HG02938 (cell line): ENCODE results near the gene GPC1.

Experiments
- ATAC-seq: cut with Tn5 transposase; IDR thresholded peaks from one replicate; pipeline ENCODE4 v1.9.1; 2021; ENCODE audit warnings: mild to moderate bottlenecking, moderate library complexity; ENCODE audit not compliant: unreplicated experiment

GPC1 gene

DNA sequence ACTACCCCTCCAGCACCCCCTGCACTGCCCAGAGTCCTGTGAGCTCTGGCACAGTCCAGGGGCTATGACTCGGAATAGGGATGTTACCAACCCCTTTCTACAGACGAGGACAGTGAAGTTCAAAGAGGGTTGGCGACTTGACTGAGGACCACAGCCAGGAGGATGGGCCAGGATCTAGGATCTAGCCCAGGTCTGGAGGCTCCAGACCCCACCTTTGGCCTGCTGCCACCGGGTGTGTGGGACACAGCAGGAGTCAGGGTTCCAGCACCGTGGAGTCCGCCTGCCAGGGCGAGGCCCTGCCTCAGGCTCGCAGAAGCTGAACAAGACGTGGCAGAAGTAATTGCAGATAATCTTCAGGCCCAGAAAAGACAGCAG, 37.9 kb upstream of the GPC1 start:
- no peak for ATAC-seq

DNA sequence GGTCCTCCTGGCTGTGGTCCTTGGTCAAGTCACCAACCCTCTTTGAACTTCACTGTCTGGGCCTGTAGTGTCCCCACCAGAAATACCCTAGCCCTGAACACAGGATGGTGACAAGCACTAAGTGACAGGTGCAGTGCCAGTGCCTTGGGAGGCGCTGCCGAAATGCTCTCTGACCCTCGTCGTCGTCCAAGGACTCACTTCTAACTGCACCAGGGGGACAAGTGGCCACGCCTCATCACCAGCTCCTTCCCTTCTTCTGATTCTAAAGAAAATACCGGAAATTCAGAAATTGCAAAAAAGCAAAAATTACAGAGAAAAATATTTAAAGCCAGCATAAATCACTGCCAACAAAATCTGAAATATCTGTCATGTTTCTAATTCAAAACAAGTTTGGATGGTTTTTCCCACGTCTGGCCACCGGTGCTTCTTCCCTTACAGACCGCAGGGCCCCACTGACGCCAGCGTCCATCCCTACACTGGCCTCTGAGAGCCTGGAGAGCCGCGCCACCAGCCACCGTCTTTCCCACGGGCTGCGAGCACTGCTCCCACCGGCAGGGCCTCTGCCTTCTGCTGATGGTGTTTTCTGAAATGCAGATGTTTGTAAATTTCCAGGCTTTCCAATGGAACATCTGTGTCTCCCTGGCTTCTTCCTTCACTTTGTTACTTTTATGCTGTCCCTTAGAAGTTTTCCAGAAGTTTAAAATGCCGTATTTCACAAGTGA, 37.4 kb upstream of the GPC1 start:
- ATAC-seq = no peak

DNA sequence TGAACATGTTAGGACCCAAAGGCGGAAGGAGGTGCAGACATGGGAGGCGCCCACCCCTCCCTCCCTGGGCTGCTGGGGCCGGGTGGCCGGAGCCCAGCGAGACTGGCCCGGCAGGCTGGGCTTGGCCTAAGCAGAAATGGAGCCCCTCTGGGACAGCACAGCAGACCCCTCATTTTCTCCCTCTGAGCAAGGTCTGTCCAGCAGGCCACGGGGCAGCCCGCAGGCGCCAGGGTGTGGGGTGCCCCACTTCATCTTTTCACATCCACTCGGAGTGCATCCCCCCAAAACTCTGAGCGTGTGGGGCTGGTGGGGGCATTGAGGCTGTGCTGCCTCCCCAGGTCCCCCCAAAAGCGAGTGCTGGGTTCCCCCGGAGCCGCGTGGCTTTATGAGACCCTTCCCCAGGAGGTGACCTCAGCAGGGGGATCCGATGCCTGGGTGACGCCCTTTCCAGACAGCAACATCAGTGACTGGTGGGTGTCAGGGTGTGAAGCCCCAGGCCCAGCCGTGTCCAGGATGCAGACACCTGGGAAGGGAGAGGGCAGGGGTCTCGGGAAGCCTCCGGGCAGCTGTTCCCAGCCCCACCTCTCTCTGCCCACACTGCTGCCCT, 36.7 kb upstream of the GPC1 start:
- no peak for ATAC-seq

DNA sequence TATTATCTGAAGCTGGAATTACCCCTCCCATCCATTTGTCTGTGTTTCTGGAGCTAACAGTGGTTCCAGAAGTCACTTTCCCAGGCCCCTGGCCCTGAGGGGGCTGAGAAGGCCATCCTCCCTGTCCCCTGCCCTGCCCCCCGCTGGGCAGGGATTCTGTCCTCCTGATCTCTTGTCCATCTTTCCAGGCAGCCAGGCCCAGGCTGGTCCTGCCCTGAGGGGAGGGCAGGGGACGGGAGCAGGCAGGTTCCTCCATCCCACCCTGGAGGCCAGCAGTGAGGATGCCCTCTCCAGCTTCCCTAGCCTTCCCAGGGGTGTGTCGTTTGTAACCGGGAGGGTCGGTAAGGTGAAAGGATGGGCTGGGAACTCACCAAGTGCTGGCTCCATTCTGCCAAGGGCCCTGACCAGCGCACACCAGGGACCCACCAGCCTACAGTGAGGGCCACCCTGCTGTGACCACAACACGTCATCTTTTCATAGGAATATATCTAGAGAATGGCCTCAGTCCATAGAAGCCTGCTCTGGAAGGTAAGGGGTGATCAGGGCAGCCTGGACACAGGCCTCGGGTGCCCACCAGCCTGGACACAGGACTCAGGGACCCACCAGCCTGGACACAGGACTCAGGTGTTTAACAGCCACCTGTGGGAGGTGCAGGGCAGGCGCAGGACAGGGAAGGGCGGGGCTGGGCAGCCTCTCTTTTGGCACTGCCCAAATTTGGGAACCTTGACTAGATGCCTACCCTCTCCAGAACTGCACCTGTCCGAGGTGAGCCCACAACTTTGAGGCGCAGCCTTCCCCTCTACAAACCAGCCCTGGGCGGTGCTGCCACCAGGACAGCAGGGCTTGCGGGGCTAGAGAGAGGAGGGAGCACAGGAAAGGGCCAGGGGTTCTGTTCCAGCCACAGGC, 35.8 kb upstream of the GPC1 start:
- no peak for ATAC-seq

GRCh38 chr2:240400371-240401161, 34.9 kb upstream of the GPC1 start:
- no peak for ATAC-seq

GRCh38 chr2:240401308-240401707, 34.2 kb upstream of the GPC1 start:
- no peak for ATAC-seq

GRCh38 chr2:240401781-240402551, 33.5 kb upstream of the GPC1 start:
- ATAC-seq = no peak

DNA sequence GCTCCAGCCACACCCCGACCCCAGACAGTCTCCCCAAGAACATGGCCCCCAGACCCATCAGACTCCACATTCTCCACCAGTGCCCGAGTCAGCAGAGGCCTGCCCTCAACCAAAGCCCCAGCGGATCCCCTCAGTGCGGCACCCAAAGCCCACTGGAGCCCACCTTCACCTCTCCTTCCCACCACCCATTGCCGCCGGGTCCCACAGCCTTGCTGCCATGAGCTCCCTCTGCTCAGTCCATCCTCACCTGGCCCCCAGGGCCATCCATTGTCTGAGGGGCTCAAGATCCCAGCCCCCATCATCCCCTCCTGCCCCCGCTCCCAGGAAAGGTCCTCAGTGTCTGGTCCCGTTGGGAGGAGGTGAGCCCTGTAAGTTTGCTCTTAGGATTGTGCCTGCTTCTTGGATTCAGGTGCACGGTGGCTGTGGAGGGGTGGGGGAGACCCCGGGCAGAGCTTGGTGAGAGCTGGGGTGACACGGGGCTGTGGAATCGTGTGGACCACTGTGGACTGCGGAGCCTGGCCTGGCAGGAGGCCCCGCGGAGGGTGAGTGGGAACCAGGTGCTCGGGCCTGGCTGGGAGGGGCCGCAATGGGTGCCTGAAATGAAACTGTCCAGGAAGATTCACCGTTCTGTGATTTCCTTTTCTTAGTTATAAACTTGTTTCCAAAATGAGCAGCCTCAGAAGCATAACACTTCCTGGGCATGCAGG, 32.7 kb upstream of the GPC1 start:
- no peak for ATAC-seq

DNA sequence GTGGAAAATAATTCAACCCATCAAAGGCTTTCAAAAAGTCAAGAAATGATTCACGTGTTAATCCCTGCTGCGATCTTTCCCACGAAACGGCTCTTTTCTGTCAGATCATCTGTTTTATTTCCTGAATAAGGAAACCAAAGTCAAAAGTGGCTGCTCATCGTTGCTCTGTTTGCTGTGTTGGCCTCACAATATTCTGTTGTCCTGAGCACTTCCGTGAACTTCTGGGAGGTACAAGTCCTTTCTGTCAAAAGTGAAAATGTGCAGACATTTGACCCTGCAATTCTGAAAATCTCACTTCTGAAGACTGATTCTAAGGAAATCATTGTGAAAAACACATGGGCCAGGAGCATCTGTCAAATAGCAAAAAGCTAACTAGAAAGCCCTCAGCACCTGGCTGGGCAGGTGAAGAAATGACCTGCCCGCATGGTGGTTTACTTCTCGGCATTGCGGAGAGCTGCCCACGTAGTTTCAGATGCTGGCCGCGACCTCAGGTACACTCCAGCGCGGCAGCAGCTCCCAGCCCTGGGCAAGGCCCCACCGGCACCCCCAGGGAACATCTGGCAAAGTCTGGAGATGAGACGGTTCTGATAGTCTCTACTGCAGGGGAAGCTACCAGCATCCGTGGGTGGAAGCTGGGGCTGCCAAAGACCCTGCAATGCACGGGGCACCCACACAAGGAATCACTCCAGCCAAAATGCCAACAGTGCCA, 31.9 kb upstream of the GPC1 start:
- no peak for ATAC-seq

DNA sequence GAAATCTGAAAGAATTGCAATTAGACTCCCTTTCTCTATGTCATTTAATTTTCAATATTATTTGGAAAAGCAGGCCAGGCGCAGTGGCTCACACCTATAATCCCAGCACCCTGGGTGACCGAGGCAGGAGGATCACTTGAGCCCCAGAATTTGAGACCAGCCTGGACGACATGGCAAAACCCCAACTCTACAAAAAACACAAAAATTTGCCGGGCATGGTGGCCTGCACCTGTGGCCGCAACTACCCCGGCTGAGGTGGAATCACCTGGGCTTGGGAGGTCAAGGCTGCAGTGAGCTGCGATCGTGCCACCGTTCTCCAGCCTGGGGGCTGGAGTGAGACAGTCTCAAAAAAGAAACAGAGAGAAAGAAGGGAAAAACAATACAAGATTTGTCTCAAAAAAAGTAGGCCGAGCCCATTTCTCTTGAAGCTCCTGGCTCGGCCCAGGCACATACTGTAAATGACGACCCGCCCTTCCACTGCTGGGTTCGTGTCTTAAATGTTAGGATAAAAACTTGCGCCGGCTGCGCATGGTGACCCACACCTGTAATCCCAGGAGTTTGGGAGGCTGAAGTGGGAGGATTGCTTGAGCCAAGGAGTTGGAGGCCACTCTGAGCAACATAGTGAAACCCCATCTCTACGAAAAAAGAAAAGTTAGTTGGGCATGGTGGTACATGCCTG, 31.1 kb upstream of the GPC1 start:
- ATAC-seq = no peak

DNA sequence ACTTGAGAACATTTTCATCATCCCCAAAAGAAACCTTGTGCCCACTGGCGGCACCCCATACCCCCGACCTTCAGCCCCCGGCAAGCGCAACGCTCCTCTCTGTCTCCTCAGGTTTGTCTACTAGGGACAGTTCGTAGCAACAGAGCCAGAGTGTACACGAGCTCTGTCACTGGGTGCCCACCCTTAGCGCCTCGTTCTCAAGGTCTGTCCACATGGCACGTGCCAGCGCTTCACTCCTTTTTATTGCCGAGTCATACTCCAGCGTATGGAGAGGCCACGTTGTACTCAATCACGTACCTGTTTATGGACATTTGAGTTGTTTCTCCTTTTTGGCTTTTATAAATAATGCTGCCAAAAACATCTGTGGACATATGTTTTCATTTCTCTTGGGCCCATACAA, 30.3 kb upstream of the GPC1 start:
- ATAC-seq = no peak

- ATAC-seq = no peak
Observed at GRCh38 chr2:240405684-240406313, 29.7 kb upstream of the GPC1 start.

DNA sequence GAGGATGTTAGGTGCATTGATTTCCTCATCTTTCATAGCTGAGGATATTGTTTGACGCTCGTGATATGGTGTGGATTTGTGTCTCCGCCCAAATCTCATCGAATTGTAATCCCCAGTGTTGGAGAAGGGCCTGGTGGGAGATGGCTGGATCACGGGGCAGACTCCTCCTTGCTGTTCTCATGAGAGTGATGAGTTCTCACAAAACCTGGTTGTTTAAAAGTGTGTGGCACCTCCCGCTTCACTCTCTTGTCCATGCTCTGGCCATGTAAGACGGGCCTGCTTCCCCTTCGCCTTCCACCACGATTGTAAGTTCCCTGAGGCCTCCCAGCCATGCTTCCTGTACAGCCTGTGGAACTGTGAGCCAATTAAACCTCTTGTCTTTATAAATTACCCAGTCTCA, 28.4 kb upstream of the GPC1 start:
- ATAC-seq = no peak

DNA sequence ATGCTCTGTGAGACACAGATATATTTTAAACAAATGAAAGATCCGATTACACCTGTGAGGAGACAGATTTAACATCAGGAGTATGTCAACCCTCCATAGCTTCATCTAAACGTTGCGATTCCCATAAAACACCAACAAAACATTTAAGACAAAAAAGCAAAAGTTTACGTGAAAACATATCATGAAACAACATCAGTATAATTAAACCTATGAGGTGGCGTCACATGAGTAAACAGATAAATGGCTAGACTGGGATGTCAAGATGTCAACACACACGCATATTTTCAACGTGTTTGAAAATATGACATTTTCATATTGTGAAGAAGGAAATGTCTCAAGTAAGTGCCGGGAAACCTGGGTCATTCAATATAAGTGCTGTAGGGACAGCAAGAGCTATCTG, 25.5 kb upstream of the GPC1 start:
- no peak for ATAC-seq

DNA sequence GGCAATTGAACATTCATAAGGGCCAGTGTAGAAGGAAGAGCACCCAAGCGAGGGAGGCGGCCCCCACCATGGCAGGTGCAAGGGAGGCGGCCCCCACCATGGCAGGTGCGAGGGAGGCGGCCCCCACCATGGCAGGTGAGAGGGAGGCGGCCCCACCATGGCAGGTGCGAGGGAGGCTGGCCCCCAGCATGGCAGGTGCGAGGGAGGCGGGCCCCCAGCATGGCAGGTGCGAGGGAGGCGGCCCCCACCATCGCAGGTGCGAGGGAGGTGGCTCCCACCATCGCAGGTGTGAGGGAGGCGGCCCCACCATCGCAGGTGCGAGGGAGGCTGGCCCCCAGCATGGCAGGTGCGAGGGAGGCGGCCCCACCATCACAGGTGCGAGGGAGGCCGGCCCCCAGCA, 24.7 kb upstream of the GPC1 start:
- no peak for ATAC-seq

DNA sequence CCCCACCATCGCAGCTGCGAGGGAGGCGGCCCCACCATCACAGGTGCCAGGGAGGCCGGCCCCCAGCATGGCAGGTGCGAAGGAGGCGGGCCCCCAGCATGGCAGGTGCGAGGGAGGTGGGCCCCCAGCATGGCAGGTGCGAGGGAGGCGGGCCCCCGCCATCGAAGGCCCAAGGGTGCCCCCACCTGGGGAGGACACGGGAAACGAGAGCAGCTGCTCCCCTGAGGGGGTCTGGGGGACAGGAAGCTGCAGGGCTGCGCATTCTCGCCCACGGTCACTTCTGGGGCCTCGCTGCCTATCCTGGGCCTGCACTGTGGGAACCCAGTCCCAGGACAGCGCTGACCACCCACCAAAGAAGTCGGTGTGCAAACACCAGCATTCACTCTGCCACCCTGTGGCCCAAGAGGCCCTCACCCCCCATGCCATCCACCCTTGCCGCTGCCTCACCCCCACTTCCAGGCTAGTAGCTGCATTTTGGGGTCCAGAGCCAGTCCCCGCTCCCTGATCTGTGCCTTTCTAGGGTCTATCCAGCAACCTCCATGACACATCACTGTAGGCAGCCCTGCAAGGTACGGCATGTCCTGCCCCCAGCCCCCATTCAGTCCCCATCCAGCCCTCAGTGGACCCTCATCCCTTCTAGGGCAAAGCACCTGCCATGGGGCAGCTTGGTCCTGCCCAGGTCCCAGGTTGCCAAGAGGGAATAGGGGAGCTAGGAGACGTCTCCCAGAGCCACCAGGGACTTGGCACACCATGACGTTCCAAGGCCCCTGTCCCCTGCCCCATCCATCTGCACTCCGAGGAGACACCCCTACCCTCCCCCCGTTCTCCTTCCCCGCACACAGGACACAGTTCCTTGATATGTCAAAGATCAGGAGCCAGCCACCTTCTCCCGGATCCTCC, 24.0 kb upstream of the GPC1 start:
- no peak for ATAC-seq

GRCh38 chr2:240412211-240412861, 23.1 kb upstream of the GPC1 start:
- ATAC-seq = no peak
